Amniotic stem cell (primary cell): ENCODE results near the gene HNMT.
"Not testable (repeated sequence)": the region's sequence is repeated elsewhere in the genome, so short reads cannot be mapped to it uniquely, and the experiment has no call there.

Experiments used
- DNase-seq: peaks from one replicate; lab custom pipeline; 2025; lab: John Stamatoyannopoulos, UW

Gene HNMT

DNA sequence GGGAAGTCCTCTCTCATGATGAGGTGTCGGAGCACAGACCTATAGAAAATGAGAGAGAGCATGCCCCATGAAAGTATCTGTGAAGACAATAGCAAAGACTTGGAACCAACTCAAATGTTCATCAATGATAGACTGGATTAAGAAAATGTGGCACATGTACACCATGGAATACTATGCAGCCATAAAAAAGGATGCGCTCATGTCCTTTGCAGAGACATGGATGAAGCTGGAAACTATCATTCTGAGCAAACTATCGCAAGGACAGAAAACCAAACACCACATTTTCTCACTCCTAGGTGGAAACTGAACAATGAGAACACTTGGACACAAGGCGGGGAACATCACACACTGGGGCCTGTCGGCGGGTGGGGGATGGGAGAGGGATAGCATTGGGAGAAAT lies 79.3 kb downstream of the HNMT start:
- DNase-seq = not testable (repeated sequence)

DNA sequence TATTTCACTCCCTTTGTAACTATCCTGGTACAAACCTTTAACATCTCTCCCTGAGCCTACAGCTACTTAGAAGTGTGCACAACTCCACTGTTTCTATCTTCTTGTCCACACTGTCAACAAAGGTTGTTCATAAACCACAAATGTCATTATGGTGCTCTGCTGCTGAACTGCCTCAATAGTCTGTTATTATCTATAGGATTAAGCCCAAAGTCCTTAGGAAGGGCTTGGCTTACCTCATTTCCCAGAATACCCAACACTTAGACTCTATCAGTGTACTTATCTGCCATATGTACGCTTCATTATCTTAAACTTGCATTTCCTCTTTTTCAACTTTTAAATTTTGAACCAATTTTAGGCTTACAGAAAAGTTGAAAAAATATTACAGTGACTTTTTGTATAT lies 94.2 kb downstream of the HNMT start:
- DNase-seq = no peak

DNA sequence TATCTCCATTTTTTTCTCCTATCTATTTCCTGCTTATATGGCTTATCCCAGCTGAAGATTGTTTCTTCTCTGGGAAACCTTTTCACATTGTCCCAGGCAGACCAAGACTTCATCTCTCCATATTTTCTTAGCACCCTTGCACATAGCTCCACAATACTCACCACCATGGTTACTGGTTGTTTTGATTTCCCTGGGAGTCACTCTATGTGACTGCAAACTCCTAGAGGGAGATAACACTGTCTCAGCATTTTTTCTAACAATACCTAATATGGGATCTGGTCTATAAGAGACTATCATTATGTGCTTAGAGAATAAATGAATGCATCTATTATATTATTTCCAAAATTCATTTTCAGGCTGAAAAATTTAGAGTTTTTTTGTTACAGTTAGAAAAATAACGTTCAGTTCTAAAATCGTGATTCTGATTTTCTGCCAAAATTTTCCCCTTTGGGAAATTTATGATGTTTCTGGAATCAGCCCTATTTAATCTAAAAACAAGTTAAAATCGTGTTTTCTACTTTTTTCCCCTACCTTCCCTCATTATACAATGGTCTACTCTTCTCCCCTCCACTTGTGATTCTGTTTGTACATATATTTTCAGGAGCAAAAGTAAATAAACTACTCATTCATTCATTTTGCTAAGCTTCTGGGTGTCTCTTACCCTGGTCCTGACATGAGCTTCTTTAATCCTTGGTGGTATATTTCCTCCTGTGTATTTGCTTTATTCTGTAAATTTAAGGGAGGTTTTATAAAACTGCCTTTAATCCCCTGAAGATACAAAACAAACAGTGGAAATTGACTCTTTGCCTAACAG lies 95.4 kb downstream of the HNMT start:
- no peak for DNase-seq

- DNase-seq = no peak
These were observed 96.0 kb downstream of the HNMT start for GRCh38 chr2:138060301-138060635.

DNA sequence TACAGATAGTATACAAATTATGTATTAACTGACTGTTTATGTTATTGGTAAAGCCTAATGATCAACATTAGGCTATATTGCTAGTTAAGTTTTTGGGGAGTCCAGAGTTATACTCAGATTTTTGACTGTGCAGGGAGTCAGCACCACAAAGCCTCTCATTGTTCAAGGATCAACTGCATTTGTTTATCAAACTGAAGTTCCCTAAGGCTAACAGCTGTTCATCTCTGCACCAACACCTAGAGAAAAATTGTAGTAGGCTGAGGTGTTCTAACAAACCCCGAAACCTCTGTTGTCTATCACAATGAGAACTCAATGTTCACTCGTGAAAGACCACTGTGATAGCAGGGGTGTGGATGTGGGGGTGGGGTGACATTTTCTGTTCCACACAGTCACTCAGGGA lies 97.7 kb downstream of the HNMT start:
- no peak for DNase-seq

GRCh38 chr2:138063181-138063580 lies 98.9 kb downstream of the HNMT start:
- DNase-seq = no peak
